H9 (cell line): ENCODE data around the gene KLHL28. TPM values are rescaled to one million over a fixed set of nuclear protein-coding genes. Genes with fewer than 3 reads are reported as not detected.

Experiments
- DNase-seq: peaks from one replicate; pipeline ENCODE4 v3.0.0-alpha.2; 2017
- H2AFZ ChIP-seq: one replicate; pipeline ENCODE4 v1.6.1; 2013; ENCODE audit warnings: mild to moderate bottlenecking, low read length, control low read depth, moderate library complexity
- H2AK5ac ChIP-seq: 2 replicates; pipeline ENCODE4 v1.6.1; 2013; ENCODE audit warnings: low read length, control low read depth, mixed read lengths; ENCODE audit not compliant: insufficient read length
- H2BK120ac ChIP-seq: one replicate; pipeline ENCODE4 v1.6.1; 2013; ENCODE audit warnings: low read depth, mild to moderate bottlenecking, low read length, control low read depth, inconsistent platforms; ENCODE audit not compliant: poor library complexity, severe bottlenecking
- H2BK12ac ChIP-seq: 2 replicates; pipeline ENCODE4 v1.6.1; 2013; ENCODE audit warnings: low read length, control low read depth, mixed read lengths, low read depth; ENCODE audit not compliant: insufficient read length
- H2BK15ac ChIP-seq: 2 replicates; pipeline ENCODE4 v1.6.1; 2013; ENCODE audit warnings: low read depth, low read length, control low read depth
- H2BK20ac ChIP-seq: one replicate; pipeline ENCODE4 v1.6.1; 2013; ENCODE audit warnings: low read depth, mild to moderate bottlenecking, low read length, control low read depth, inconsistent platforms; ENCODE audit not compliant: poor library complexity, severe bottlenecking
- H2BK5ac ChIP-seq: 2 replicates; pipeline ENCODE4 v1.6.1; 2013; ENCODE audit warnings: low read length, control low read depth, mixed read lengths; ENCODE audit not compliant: insufficient read length
- H3K14ac ChIP-seq: 2 replicates; pipeline ENCODE4 v1.6.1; 2013; ENCODE audit warnings: low read length, control low read depth; ENCODE audit not compliant: insufficient read depth
- H3K18ac ChIP-seq: 2 replicates; pipeline ENCODE4 v1.6.1; 2013; ENCODE audit warnings: low read depth, mild to moderate bottlenecking, mixed read lengths, low read length, control low read depth; ENCODE audit not compliant: insufficient read length
- H3K23ac ChIP-seq: 2 replicates; pipeline ENCODE4 v1.6.1; 2013; ENCODE audit warnings: low read length, control low read depth, mixed read lengths, low read depth; ENCODE audit not compliant: insufficient read length
- H3K23me2 ChIP-seq: 2 replicates; pipeline ENCODE4 v1.6.1; 2013; ENCODE audit warnings: low read depth, mild to moderate bottlenecking, mixed read lengths, low read length, control low read depth; ENCODE audit not compliant: insufficient read length, poor library complexity, severe bottlenecking
- H3K27ac ChIP-seq: 2 replicates; pipeline ENCODE4 v1.5.1; 2013; ENCODE audit warnings: low read length, control low read depth, mixed read lengths, low read depth; ENCODE audit not compliant: insufficient read length
- H3K27me3 ChIP-seq: 2 replicates; pipeline ENCODE4 v1.6.1; 2013; ENCODE audit warnings: low read length, control low read depth, inconsistent platforms; ENCODE audit not compliant: insufficient read depth
- H3K4ac ChIP-seq: 2 replicates; pipeline ENCODE4 v1.6.1; 2013; ENCODE audit warnings: low read depth, mild to moderate bottlenecking, control low read depth, inconsistent platforms, low read length, moderate library complexity
- H3K4me1 ChIP-seq: 2 replicates; pipeline ENCODE4 v1.6.1; 2013; ENCODE audit warnings: low read length, control low read depth, inconsistent platforms; ENCODE audit not compliant: insufficient read depth
- H3K4me2 ChIP-seq: 2 replicates; pipeline ENCODE4 v1.6.1; 2013; ENCODE audit warnings: low read length, control low read depth, mixed read lengths; ENCODE audit not compliant: insufficient read length, insufficient read depth
- H3K56ac ChIP-seq: 2 replicates; pipeline ENCODE4 v1.6.1; 2013; ENCODE audit warnings: low read depth, mild to moderate bottlenecking, mixed read lengths, low read length, control low read depth; ENCODE audit not compliant: insufficient read length
- H3K79me1 ChIP-seq: 2 replicates; pipeline ENCODE4 v1.6.1; 2013; ENCODE audit warnings: low read depth, mild to moderate bottlenecking, moderate library complexity, low read length, control low read depth, inconsistent platforms; ENCODE audit not compliant: insufficient read depth, poor library complexity, severe bottlenecking
- H3K79me2 ChIP-seq: 2 replicates; pipeline ENCODE4 v1.6.1; 2013; ENCODE audit warnings: low read length, control low read depth, inconsistent platforms; ENCODE audit not compliant: insufficient read depth
- H3K9ac ChIP-seq: 2 replicates; pipeline ENCODE4 v1.6.1; 2013; ENCODE audit warnings: low read length, control low read depth, mixed read lengths; ENCODE audit not compliant: insufficient read length; ENCODE audit errors: extremely low read depth
- H3K9me3 ChIP-seq: one replicate; pipeline ENCODE4 v1.6.1; 2013; ENCODE audit warnings: low read depth, low read length, inconsistent platforms; ENCODE audit not compliant: control insufficient read depth
- H3T11ph ChIP-seq: one replicate; pipeline ENCODE4 v1.6.1; 2013; ENCODE audit warnings: mild to moderate bottlenecking, low read length, control low read depth, inconsistent platforms
- H4K20me1 ChIP-seq: one replicate; pipeline ENCODE4 v1.6.1; 2013; ENCODE audit not compliant: control insufficient read depth, insufficient read length, insufficient read depth
- H4K5ac ChIP-seq: 2 replicates; pipeline ENCODE4 v1.6.1; 2013; ENCODE audit warnings: low read depth, mild to moderate bottlenecking, mixed read lengths, low read length, control low read depth; ENCODE audit not compliant: insufficient read length
- H4K8ac ChIP-seq: replicated peaks from 2 replicates; pipeline ENCODE4 v1.6.1; 2013; ENCODE audit warnings: low read length, control low read depth, mixed read lengths, low read depth; ENCODE audit not compliant: insufficient read length
- H4K91ac ChIP-seq: 2 replicates; pipeline ENCODE4 v1.6.1; 2013; ENCODE audit warnings: low read depth, mild to moderate bottlenecking, moderate library complexity, mixed read lengths, low read length, control low read depth; ENCODE audit not compliant: insufficient read length
- H3K27ac Mint-ChIP-seq, 3 experiments: 2 replicates in 2 of 3; 3 replicates in 1 of 3; pipeline ENCODE4 v1.8.0; 2020 to 2021; ENCODE audit warnings: mixed read lengths in 3 of 3, mild to moderate bottlenecking in 1 of 3, moderate library complexity in 1 of 3
- H3K27me3 Mint-ChIP-seq: 2 replicates; pipeline ENCODE4 v1.8.0; 2021; ENCODE audit warnings: low read depth, mild to moderate bottlenecking, moderate library complexity, mixed read lengths
- H3K36me3 Mint-ChIP-seq, 3 experiments: 2 replicates in 2 of 3; 3 replicates in 1 of 3; pipeline ENCODE4 v1.8.0; 2020 to 2021; ENCODE audit warnings: low read depth in 3 of 3, mixed read lengths in 3 of 3; ENCODE audit not compliant: insufficient read depth in 1 of 3
- H3K4me1 Mint-ChIP-seq, 2 experiments: 2 replicates each; pipeline ENCODE4 v1.8.0; 2020; ENCODE audit warnings: mixed read lengths in 2 of 2
- H3K4me3 Mint-ChIP-seq, 2 experiments: 2 replicates in 1 of 2; 3 replicates in 1 of 2; pipeline ENCODE4 v1.8.0; 2020 to 2021; ENCODE audit warnings: mild to moderate bottlenecking in 2 of 2, mixed read lengths in 2 of 2, moderate library complexity in 1 of 2
- H3K9me3 Mint-ChIP-seq, 2 experiments: 2 replicates in 1 of 2; 3 replicates in 1 of 2; pipeline ENCODE4 v1.8.0; 2020; ENCODE audit warnings: mild to moderate bottlenecking in 2 of 2, mixed read lengths in 2 of 2, moderate library complexity in 1 of 2
- CTCF ChIP-seq: fragments of 200-600 bp; sonication (generic); conservative IDR thresholded peaks from 3 replicates; pipeline ENCODE4 v1.8.0; 2021; ENCODE audit warnings: antibody characterized with exemption, mild to moderate bottlenecking
- WGBS: extraction: QIAGEN DNeasy Blood & Tissue Kit; methylation state at CpG from one replicate; pipeline ENCODE4 v1.1.7; 2013; ENCODE audit warnings: missing lambda C conversion rate, low lambda C conversion rate, mixed read lengths; ENCODE audit not compliant: insufficient read length; ENCODE audit errors: extremely low coverage; 5-methylcytosine and 5-hydroxymethylcytosine counted together
- total RNA-seq: library from RNA; stranded (reverse); gene quantifications from 2 replicates; pipeline ENCODE4 v1.2.1, GENCODE V29; 2021

KLHL28 gene
- total RNA-seq, 1 experiment from 2014 or later: 10.2 TPM

DNA sequence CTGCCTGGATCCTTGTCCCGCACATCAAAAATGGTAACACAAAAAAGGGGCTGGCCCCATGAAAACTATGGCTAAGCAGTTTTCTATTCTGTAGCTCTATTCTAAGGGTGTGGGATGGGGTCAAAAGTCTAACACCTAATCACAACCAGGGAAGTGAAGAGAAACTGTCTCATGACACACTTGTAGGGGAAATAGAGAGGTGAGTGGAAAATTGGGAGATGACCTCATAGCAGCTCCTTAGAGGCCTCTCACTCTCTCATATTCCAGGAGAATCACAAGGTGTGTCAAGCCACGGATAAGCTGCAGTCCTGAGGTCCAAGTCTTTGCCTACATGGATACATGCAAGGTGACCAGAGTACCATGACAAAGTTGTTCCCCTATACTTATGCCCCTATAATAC, 10.7 kb downstream of the KLHL28 start:
- H3K9ac ChIP-seq: no peak overlapping the region
- no peaks in the 10 kb centered on the region for H4K20me1 ChIP-seq
- H2BK120ac ChIP-seq: no peak overlapping the region
- no CpG with 5 or more reads among the region's 2 CpGs for WGBS
- no peak overlapping the region for H3T11ph ChIP-seq
- H4K8ac ChIP-seq: no peak overlapping the region
- no peak overlapping the region for H2AK5ac ChIP-seq
- H3K18ac ChIP-seq: no peak overlapping the region
- no peaks in the 10 kb centered on the region for H3K4me1 ChIP-seq
- no peak overlapping the region for H4K91ac ChIP-seq
- H2BK12ac ChIP-seq: no peak overlapping the region
- H2AFZ ChIP-seq: no peak overlapping the region
- no peaks in the 10 kb centered on the region for H3K9me3 ChIP-seq
- H2BK15ac ChIP-seq: no peak overlapping the region
- no peak overlapping the region for H4K5ac ChIP-seq
- TF ChIP-seq CTCF: no peak
- H2BK20ac ChIP-seq: no peak overlapping the region
- H3K9me3 Mint-ChIP-seq: peaks cover 0 to 4% of the 10 kb centered on the region in 2 experiments; a peak in 1 of 5 replicates
- no peak overlapping the region for H3K4me3 Mint-ChIP-seq
- H3K79me1 ChIP-seq: no peaks in the 10 kb centered on the region
- H3K23ac ChIP-seq: no peak overlapping the region
- peaks cover 3% of the 10 kb centered on the region; the same call in 1 of the 2 replicates for H3K79me2 ChIP-seq
- no peak for DNase-seq
- no peak overlapping the region for H3K14ac ChIP-seq
- no peaks in the 10 kb centered on the region for H3K4me1 Mint-ChIP-seq
- H3K27me3 Mint-ChIP-seq: no peaks in the 10 kb centered on the region
- H3K4ac ChIP-seq: no peak overlapping the region
- no peak overlapping the region for H3K27ac ChIP-seq
- H3K27me3 ChIP-seq: no peaks in the 10 kb centered on the region
- no peak overlapping the region for H3K4me2 ChIP-seq
- H3K36me3 Mint-ChIP-seq: peaks cover 2 to 14% (median 10%) of the 10 kb centered on the region in 3 experiments; a peak in 6 of 7 replicates
- 0 out of 7 replicates have a peak overlapping the region, but pooled peaks of 1 of the 3 experiments have one; percentile 75 for H3K27ac Mint-ChIP-seq
- H2BK5ac ChIP-seq: no peak overlapping the region
- H3K23me2 ChIP-seq: no peaks in the 10 kb centered on the region
- no peak overlapping the region for H3K56ac ChIP-seq
